ENCODE results near the gene LOXHD1.

LOXHD1 gene

DNA sequence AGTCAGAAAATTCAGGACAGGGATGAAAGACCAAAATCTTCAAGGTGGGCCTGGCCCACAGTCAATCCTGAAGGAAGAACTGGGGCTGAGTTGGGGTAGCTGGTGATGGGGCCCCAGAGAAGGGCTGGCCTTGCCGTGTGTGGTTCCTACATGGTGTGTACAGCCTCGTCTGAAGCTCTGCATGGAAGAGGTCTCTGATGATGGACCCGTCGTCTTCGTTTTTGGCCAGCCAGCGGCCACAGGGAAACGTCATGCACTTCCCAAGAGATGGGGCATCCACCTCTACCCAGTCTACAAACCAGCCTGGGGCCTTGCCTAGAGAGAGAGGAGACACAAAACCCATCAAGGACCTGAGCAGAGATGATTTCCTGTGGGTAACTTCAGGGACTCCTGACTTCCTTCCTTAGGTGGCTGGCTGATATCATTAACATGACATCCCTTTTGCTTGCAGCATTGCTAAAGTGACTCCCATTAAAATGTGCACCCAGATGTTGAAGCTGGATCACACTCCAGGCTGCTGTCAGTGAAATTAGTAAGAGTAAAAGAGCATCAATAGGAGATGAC, 115.3 kb downstream of the LOXHD1 start:
- DNase-seq: no peak

DNA sequence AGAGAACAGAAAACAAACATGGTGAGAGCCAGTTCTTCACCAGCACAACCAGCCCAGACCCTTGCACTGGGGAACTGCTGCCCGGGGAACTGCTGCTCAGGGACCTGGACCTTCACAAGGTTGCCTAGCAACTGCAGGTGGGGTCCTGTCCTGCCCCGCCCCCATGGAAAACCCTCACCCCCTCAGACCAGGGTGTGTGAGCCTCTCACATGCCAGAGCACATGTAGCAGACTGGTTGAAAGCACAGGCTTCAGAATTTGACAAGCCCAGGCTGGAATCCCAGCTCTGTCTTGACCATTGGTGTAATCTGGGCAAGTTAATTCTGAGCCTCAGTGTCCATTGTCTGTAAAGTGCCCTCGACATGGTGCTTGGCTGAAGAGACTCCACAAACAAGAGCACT, 118.6 kb downstream of the LOXHD1 start:
- no peak for DNase-seq

DNA sequence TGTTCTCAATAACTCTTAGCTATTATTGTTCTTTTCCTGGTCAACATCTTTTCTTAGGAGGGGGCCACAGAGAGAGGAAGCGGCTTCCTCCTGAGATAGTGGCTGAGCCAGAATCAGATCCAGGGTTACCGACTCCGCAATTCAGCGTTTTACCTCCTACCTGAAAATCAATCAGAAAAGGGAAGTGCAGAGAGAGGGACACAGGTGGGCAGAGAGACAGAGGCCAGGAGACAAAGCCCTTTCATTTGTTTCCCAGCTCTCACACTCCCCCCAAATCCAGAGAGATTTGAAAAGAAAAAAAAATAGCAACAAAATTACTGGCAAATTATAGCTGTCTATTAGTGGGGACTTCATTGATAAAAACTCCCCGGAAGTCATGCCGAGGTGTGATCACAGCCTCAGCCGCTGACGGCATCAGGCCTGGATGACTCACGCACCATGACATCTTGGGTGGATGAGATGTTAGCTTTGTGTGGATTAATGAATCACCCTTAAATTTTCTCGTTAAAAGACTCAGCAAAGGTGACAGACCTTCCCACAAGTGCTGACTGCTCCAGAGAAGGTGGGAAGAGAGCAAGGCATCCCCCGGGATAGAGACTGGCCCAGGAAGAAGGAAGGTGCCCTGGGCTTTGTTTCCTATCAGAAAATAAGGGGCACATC, 120.7 kb downstream of the LOXHD1 start:
- DNase-seq: no peak

DNA sequence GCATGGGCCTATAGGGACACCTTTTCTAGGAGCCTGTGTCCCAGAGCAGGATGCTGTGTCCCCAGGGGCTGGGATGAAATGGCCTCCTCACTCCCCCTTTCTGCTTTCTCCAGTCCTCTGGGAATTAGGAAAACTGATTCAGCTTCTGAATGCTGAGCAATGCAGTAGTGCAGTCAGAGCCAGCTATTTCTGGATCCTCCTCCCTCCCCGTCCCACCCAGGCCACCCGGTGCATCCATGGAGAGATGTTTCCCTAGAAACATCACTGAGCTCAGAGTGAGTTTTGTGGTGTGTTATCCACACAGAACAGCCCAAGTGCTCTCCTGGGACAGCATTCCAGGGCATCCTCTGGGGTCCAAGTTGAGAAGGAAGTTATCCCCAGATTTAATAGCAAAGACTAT, 125.5 kb downstream of the LOXHD1 start:
- no peak for DNase-seq

DNA sequence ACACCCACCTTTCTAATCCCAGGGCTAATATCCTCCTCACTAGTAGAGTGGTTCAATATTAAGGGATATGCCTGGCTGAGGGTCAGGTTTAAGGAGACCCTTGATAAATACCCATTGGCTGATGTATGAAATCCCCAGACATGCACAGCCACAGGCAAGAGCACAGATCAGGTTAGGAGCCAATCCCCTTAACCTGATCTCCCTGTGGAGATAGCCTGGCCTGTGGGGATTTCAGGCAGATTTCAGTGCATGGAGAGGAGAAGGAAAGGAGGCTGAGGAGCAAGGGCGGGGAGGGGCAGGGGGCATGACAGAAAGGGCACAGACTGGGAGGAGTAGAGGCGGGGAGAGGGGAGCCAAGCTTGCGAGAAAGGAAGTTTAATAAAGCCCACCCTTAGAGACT, 129.0 kb downstream of the LOXHD1 start:
- no peak for DNase-seq

DNA sequence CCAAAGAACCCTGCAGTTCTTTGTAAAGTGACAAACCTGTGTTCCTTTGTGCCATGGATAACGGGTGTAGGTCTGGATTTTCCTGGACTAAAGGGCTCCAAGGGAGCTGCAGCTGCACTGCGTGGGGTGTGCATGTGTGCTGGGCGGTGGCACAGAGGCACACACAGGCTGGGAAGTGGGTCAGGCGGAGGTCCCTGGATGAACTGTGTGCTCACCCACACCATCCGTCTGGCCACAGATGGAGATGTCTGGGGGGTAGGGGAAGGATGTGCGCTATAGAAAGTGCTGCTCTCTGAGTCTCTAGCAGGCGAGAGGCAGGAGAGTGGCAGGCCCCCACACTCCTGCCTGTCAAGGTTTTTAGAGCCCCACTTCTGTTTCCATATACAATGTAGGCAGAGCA, 137.2 kb downstream of the LOXHD1 start:
- no peak for DNase-seq

DNA sequence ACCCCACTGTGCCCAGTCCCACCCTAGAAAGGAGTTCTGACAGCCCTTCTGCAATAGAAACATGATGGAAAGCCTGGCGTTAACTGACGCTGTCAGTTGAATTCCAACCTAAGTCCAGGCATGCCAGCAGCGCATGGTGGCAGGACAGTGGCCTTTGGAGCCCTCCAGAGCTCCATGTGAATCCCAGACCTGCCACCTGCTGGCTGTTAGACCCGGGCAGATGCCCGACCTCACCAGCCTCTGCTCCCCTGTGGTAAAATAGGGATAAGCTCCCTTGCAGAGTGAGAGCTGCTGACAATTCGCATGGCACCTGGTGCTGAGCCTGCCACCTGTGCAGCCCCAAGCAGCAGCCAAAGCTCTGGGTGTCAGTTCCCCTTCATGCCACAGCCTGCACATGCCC, 138.6 kb downstream of the LOXHD1 start:
- DNase-seq: no peak

DNA sequence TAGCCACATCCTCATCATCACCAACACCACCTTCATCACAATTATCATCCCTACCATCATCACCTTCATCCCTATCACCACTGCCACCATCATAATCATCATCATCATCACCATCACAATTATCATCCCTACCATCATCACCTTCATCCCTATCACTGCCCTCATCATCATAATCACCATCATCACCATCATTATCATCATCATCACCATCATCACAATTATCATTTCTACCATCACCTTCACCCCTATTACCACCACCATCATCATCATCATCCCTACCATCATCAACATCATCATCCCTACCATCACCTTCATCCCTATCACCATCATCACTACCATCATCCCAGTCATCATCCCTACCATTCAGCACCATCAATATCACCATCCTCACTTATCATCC, 140.5 kb downstream of the LOXHD1 start:
- DNase-seq: no peak

DNA sequence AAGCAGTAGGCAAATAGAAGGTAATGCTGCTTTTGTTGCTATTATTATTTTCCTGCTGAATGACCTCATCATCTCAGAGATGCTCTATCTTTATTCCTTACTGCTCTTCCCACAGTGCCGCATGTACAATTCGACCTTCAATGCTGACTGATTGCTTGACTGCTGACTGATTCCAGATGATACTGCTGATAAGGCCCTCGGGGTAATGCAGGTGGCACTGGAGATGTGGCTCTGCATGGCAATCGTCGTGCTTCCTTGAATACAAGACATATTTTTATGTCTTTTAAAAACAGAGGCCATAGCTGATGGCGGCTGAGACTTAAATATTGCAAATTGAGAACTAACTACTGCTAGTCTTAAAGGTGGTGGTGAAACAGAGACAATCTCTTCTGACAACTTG, 146.6 kb downstream of the LOXHD1 start:
- no peak for DNase-seq

DNA sequence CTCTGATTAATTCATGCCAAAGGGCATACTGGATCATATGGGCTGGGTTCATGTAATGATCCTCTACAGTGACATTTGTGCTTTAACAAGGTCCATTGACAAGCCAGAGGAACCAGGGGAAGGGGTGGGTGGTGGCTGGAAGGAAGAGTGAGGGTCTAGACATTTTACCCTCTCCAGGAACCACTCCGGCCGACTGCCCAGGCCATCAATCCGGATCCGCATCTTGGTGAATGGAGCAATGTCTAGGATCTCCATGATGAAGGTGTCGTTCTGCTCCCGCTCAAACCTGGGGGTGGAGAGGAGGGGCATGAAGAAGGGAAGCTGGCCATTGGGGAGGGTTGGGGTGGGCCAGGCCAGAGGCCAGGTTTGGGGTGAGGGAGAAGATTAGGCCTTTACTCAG, 147.5 kb downstream of the LOXHD1 start:
- no peak for DNase-seq

DNA sequence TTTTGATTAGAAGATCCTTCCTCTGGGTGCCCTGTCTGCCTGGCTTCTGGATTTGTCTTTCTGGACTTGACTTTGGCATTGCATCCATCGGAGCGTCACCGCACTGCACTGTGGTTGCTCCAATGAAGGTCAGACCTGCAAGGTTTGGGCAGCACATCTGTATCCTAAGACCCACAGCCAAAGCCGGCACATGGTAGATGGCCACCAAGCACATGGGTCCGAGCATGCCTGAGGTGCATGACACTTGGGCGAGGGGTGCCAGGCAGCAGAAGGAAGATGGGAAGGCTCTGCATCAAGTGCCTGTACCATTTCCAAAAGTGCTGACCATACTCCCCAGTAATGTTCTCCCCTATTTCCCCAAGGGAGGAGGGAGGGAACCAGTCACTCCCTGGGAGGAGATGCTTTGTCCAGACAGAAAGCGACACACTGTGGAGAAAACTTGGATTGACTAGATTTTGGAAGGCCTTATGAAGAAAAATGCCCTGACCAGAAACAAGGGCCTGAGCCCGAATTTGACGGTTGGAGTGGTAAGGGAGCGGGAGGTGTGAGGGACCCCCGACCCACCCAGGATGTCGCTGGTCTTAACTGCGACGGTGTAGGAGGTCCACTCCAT, 149.9 kb downstream of the LOXHD1 start:
- DNase-seq: no peak

DNA sequence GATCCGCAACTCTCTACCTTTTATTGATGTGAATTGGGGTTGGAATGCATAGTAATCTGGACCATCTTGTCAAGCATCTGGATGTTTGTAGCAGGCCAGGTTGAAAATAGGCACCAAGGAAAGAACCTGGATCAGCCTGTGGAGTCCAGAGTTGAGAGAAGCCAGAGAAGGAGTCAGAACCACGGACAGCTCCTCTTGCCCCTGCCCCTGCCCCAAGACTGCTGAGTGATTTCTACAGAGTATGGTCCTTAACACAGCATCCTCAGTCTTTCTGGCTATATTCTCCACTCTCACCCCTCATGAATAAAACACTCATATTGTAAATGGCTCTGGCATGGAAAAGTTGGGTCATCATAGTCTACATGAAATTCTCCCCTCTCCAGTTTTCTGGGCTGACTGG, 154.6 kb downstream of the LOXHD1 start:
- DNase-seq: peak; percentile 12

DNA sequence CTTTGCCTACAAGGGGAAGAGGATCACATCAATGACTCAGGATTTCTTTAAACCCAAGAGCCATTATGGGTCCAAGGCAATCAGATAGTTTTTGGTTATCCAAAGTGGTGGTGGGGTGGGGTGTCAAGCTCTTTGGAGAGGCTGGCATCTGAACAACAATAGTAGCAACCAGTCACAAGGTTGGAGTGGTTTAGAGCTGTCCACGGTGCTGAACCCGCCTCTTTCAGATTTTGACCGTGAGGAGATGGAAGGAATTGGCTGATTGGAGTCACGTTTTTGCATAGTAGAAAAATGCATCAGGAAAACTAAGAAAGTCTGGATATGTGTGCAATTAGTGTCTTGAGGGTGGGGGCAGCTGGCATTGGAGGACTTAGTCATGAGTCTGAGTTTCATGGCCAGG, 159.9 kb downstream of the LOXHD1 start:
- peak; percentile 32 for DNase-seq

DNA sequence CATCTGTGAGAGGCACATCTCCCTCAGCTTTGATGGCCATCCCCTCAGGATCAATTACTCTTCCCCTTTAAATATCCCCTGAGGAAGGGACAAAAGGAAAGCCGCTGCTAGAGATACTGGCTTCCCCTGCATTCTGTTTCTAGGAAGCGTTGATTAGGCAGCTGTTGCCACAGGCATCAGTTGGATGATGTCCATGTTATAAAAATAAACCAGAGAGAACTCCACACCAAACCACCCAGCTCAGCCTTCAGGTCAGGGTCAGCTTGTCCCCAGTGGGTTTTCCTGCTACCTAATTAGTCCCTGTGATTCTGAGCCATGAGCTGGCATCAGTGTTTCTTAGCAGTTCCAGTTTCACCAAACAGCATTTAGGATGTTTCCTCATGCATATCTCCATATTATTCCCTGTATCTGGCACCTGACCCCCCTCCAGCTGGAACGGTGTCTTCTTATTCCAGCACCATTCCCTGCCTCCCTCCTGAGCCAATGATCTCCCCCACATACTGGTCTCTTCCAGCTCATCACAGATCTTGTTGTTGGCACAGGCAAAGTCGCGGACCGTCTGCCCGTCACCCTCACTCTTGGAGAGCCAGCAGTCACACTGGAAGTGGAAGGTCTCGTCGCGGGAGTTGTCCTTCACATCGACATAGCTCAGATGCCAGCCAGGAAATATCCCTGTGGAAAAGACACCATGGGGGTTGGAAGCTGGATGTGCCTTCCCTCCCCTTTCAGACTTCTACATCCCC, 168.4 kb downstream of the LOXHD1 start:
- no peak for DNase-seq

DNA sequence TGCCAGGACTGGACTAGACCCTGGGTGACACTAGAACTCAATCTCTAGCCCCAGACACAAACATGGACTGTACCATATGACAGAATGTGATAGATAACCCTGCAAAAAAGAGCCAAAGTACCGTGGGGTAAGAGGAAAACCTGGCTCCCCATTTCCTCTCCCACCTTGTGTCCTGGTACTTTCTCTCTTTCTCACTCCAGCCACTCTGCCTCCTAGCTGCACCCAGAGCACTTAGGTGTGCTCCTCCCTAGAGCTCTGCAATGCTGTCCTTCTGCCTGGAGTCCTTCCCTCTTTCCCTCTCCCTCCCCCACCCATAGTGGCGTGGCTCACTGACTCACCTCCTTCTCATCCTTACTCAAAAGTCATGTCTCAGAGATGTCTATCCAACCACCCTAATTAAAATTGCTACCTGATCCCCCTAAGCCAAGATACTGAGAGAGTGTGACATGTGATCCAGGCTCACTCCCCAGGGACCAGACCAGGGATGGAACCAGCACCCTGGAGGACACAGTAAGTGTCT, 171.3 kb downstream of the LOXHD1 start:
- no peak for DNase-seq

DNA sequence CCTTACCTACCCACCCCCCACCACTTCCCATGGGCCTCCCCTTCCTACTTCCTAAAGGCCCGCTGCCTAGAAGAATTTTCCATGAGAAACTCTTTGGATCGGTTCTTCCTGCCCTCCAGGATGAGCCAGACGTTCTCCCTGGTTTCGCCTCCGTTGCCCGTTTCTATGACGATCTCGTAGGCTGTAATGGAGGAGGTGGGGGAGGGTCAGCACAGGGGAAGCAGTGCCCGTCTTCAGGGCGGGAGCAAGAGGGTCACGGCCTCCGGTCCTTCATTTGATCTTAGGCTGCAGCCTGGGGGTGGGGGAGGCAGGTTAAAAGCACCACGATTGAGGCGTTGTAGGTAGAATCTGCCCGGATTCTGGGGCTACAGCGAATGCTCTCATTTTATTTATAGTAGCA, 172.0 kb downstream of the LOXHD1 start:
- no peak for DNase-seq

DNA sequence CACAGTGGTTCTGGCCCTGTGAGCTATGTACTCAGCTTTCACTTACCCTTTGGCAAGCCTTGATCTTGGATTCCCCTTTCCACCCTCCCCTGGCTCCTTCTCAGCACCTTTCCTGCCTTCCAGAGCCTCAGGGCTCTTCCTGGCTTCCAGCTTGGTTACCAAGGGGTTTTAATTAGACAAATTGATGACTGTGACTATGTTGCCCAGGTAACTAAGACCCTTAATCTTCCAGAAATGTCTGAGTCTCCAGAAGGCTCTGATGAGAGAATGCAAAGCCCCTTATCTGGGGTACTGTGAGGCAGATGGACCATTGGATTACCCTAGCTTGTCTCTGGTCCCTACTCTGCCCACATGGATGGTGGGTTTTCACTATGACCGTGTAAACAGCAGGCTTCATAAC, 174.2 kb downstream of the LOXHD1 start:
- DNase-seq: no peak

DNA sequence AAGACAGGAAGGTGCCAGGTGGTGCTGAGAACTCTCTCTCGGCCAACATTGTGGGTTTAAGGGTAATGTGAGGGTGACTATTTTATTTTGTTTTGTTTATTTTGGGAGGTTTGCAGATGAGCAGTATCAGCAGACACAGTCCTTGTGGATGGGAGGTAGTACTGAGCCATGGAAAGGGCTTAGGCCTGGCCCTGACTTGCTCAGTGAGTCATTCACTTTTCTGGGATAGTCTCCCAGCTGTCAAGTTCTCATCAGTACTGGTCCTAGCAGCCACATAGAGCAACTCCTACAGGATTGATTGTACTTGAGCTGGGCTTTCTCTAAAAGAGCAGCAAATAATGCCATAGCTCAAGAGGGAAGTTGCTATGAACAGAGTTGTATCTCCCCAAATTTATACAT, 175.2 kb downstream of the LOXHD1 start:
- DNase-seq: no peak

DNA sequence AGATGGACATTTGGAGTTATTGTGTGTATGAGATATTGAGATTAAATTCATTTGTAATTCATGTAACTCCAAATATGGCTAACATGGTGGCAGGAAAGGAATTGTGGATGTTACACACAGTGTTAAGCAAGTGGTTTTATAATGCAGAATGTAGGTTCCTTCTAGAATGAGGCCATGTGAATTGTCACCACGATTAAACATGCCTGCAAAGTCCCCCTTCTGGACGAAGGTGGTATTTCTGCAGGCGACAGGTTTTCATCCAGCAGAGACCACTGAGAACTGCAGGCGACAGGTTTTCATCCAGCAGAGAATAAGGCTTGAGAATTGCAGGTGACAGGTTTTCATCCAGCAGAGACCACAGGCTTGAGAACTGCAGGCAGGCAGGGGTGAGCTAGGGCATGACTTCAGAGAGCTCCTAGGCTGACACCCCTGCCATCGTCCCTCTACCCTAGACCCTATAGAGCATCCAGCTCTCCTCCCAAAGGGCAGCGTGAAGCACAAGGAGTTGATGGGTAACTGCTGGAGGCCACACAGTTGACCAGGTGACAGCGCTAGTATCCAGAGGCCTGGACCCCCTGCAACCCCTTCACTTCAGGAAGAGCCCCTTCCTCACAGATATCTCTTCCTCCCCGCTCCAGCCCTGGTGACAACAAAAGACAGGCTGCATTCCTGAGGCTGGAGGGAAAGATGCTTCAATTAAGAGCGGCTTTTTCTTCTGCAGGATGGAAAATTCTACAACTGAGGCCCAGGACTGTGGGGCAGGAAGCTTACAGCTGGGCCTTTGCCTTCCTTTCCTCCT, 175.8 kb downstream of the LOXHD1 start:
- peak; percentile 50 for DNase-seq

DNA sequence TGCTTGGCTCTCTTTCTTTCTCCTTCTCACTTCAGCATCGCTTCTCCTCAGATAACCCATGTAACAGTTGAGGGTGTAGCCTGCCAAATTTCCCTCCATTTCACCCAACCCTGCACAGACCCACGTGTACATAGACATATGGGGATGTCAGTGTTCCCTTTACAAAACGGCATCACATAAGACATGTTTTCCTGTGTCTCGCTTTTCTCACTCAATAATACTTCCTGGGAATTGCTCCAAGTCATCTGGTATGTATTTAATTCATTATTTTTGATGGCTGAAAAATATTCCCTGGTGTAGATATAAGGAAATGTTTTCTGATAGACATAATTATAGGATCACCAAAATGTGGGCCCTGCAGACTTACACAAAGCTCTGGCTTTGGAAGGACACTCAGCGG, 176.8 kb downstream of the LOXHD1 start:
- peak; percentile 18 for DNase-seq

DNA sequence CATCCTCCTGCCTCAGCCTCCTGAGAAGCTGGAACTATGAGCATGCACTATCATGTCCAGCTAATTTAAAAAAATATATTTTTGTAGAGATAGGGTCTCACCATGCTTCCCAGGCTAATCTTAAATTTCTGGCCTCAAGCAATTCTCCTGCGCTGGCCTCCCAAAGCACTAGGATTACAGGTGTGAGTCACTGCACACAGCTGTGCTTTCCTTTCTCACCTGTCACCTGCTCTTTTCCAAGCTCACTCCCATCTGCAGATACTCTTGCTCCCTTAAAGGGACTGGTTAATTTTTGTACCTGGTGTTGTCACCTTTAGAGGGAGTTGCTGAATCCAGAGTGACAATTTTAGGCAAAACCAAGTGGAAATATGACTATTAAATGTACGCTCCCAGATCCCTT, 178.2 kb downstream of the LOXHD1 start:
- DNase-seq: no peak

DNA sequence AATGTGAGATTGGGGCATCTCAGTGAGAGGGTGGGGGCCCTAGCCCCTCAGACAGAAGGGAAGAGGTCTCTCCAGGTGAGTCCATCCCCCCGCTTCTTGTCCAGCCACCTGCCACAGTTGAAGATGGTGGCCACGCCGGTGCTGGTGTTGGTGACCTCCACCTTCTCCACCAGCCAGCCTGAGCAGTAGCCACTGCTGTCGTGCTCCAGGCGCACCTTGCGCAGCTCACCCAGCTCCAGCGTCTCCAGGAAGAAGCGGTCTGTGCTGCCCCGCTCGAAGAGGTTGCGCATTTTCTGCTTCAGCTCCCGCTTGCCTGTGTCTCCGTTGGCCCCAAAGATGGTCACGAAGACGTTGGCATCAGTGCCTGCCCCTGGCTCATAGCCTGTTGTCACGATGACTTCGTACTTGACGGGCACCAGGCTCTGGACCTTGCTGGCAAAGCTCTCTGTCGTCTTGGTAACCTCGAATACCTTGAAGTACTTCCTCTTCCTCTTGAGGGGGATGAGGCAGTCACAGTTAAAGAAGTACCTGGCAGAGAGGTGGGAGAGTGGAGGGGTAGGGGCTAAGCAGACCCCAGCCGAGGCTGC, 179.5 kb downstream of the LOXHD1 start:
- no peak for DNase-seq
